GM12875 (cell line): ENCODE results near the gene ATOSA.

ENCODE experiments used
- H3K4me3 ChIP-seq: one replicate; pipeline ENCODE4 v1.5.1; 2011; ENCODE audit warnings: low read depth, low read length, control low read depth
- TF ChIP-seq, protein P1 (sequence below): IDR thresholded peaks from 2 replicates; pipeline ENCODE4 v1.5.1; 2011; ENCODE audit warnings: low read depth, mild to moderate bottlenecking, control low read depth, inconsistent platforms, low read length, moderate library complexity, borderline replicate concordance; ENCODE audit not compliant: insufficient read depth

Gene ATOSA, protein sequence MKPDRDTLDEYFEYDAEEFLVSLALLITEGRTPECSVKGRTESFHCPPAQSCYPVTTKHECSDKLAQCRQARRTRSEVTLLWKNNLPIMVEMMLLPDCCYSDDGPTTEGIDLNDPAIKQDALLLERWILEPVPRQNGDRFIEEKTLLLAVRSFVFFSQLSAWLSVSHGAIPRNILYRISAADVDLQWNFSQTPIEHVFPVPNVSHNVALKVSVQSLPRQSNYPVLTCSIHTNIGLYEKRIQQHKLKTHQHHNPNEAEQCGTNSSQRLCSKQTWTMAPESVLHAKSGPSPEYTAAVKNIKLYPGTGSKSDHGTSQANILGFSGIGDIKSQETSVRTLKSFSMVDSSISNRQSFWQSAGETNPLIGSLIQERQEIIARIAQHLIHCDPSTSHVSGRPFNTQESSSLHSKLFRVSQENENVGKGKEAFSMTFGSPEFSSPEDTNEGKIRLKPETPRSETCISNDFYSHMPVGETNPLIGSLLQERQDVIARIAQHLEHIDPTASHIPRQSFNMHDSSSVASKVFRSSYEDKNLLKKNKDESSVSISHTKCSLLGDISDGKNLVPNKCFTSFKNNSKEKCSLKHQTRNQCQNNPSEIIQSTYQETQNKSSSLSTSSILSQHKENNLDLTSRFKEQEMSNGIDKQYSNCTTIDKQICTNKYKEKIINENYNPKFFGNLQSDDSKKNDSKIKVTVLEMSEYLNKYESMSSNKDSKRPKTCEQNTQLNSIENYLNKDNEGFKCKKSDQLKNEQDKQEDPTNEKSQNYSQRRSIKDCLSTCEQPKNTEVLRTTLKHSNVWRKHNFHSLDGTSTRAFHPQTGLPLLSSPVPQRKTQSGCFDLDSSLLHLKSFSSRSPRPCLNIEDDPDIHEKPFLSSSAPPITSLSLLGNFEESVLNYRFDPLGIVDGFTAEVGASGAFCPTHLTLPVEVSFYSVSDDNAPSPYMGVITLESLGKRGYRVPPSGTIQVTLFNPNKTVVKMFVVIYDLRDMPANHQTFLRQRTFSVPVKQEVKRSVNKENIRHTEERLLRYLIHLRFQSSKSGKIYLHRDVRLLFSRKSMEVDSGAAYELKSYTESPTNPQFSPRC

DNA sequence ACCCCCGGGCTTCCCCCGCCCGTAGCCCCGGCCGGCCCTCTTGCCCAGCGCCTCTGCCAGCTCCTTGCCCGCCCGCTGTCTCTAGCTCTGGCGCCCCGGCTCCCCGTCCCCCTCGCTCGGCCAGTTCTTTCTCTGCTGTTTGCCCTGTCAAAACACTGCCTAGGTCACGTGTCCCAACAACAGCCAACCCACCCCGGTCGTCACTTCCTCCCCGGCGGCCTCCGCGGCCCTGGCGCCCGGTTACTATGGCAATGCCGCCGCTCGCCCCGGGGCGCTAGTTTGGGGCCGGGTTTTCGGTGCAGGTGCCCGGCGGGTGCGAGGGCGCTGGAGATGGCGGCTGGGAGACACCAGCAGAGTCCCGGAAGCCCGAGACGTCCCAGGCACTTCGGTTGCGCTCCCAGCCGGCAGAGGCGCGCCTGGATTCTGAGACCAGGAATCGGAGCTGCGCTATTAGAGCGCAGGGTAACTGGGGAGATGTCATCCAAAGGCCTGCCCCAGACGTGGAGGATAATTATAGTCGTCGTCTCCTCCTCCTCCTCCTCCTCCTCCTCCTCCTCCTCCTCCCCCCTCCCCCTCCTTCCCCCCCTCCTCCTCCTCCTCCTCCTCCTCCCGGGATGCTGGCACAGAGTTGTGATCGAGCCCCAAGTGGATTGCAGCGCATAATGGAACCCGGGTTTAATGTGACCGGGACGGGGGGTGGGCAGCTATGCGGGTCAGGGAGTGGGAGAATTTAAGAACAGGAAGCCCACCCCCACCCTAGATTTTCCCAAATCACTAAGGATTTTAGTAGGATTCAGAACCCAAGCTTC lies at the start of gene ATOSA:
ATOSA (minus strand) TSS at position 157 of the 809 bp plus-strand sequence. CDS start 1,367 bp downstream, outside the sequence.
- peak within 1 kb of the TSS; percentile 98 for H3K4me3 ChIP-seq
- TF ChIP-seq, protein P1, sequence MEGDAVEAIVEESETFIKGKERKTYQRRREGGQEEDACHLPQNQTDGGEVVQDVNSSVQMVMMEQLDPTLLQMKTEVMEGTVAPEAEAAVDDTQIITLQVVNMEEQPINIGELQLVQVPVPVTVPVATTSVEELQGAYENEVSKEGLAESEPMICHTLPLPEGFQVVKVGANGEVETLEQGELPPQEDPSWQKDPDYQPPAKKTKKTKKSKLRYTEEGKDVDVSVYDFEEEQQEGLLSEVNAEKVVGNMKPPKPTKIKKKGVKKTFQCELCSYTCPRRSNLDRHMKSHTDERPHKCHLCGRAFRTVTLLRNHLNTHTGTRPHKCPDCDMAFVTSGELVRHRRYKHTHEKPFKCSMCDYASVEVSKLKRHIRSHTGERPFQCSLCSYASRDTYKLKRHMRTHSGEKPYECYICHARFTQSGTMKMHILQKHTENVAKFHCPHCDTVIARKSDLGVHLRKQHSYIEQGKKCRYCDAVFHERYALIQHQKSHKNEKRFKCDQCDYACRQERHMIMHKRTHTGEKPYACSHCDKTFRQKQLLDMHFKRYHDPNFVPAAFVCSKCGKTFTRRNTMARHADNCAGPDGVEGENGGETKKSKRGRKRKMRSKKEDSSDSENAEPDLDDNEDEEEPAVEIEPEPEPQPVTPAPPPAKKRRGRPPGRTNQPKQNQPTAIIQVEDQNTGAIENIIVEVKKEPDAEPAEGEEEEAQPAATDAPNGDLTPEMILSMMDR: no peak

DNA sequence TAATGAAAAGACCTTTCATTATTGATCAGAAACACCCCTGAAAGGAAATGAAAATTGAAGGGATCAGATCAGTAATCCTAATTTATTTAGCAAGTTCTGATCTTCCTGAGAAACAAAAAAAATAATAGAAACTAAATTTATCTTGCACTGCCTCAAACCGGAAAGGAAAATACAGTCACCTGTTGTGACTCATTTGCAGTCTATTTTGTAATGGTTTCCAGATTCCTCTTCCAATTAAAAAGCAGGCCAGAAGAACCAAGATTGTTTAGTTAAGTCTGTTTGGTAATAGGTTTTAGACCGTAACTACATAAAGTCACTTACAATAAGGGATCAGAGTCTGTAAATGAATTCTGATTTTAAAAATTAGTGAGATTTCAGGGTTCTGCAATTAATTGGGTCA lies 49.7 kb upstream of the ATOSA start:
- TF ChIP-seq, protein P1: no peak
- H3K4me3 ChIP-seq: no peak overlapping the region

DNA sequence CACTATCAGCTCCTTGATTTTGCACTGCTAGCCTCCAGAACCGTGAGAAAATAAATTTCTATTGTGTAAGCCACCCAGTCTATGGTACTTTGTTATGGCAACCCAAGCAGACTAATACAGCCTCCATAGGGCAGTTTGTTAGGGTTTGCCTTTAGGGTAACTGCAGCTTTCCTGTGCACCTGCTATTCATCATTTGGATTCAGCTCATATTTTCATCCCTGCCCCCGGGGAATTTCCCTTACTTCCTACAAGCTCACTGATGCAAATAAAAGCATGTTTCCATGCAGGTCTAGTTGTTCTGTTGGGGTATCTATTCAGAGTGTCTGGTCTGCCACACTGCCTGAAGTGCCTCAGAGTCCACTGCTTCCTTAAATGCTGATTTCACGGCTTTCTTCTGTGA lies 48.6 kb upstream of the ATOSA start:
- no peak overlapping the region for H3K4me3 ChIP-seq
- TF ChIP-seq, protein P1: no peak

DNA sequence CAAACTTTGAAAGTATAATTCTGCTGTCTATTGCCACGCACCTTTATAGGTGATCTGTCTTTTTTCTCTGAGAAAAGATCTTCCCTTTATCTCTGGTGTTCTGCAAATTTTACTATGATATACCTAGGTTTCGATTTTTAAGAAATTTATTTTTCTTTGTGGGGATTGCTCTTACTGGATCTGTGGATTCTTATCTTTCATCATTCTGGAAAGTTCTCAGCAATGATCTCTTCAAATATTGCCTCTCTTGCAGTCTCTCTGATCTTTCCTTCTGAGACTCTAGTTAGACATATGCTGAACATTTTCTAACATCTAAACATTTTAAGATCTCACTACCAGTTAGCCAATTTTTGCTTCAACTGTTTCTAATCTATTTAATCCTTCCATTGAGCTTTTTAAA lies 47.0 kb upstream of the ATOSA start:
- TF ChIP-seq, protein P1: no peak
- H3K4me3 ChIP-seq: no peak overlapping the region

DNA sequence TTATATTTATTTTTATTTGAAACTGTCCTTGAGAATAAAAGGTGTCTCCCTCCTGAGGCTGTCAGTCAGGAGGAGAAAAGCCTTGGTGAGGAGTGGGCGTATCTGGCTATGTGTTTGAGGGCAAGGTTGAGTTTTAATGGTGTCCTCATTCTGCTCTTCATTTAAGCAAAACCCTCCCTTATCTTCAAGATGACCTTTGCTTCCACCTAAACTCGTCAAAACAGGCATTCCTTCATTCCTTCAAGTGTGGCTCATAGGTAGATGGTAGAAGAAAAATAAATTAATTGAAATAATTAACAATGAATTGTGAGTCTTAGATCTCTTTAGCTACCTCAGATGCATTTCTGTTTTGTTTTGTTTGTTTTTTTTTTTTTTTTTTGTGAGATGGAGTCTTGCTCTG lies 39.4 kb upstream of the ATOSA start:
- TF ChIP-seq, protein P1: no peak
- H3K4me3 ChIP-seq: no peak overlapping the region

DNA sequence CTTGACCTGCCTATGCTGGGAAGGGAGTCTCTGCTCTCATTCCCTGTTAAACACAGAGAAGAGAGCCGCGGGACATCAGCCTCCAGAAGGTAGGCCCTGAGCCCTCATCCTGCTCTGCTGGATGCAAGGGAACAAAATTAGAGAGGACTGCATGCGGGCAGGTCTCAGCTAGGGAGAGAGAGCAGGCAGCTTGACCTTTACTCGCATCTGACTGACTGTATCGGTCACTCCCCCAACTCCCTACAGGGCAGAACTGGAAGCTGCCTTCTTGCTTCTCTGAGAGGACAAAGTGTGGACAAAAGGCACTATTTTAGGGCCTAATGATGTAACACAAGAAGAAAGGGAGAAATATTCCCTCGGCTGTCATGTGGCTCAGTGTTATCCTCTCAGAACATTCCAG lies 38.7 kb upstream of the ATOSA start:
- TF ChIP-seq, protein P1: no peak
- no peak overlapping the region for H3K4me3 ChIP-seq
